GM21825 (cell line): ENCODE data around the gene IKBIP.
"Not testable (repeated sequence)": the region's sequence is repeated elsewhere in the genome, so short reads cannot be mapped to it uniquely, and the experiment has no call there.

ENCODE experiments used
- ATAC-seq: cut with Tn5 transposase; IDR thresholded peaks from one replicate; pipeline ENCODE4 v1.9.1; 2021; ENCODE audit warnings: mild to moderate bottlenecking, moderate library complexity; ENCODE audit not compliant: unreplicated experiment

IKBIP gene

GRCh38 chr12:98637068-98637467 lies 7.5 kb downstream of the IKBIP start:
- ATAC-seq: no peak

- peak; percentile 73 for ATAC-seq
These were observed 8.8 kb downstream of the IKBIP start for GRCh38 chr12:98635657-98636323.

DNA sequence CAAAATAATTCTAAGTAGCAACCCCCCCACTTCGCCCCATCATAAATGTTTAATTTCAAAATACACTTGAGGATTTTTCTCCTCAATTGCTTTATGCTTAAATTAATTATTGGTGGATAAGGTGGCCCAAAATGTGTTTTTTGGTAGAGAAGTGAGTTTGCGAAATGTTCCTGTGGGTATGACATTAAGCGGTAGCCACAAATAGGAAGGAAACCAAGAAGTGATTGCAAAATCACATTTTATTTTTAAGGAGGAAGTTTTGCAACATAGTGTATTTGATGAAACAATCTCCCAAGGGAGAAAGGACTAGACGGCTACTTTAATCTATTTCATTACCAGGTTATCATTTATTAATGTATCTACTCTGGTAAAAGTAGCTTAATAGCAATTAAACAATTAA lies 25.6 kb downstream of the IKBIP start:
- no peak for ATAC-seq

DNA sequence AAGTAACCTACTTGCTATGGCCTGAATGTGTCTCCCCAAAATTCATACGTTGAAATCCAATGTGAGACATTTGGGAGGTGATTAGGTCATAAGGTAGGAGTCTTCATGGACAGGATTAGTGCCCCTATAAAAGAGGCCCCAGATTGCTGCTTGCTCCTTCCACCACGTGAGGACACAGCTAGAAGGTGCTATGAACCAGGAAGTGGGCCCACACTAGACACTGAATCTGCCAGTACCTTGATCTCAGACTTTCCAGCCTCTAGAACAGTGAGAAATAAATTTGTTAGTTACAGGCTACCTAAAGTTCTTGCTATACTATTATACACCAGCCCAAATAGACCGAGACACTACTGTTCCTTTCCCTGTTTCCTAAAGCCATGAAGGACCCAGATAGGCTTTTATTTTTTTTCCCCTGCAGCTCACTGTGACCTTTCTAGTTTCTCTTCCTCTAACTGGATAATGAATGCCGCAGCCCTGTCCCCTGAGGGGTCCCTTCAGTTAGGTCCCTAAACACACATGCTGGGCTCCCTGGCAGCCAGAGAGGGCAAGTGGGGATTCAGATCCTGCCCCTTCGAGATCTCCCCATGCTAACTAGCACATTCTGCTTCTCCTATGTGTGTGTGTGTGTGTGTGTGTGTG lies 31.8 kb downstream of the IKBIP start:
- ATAC-seq: peak; percentile 89

DNA sequence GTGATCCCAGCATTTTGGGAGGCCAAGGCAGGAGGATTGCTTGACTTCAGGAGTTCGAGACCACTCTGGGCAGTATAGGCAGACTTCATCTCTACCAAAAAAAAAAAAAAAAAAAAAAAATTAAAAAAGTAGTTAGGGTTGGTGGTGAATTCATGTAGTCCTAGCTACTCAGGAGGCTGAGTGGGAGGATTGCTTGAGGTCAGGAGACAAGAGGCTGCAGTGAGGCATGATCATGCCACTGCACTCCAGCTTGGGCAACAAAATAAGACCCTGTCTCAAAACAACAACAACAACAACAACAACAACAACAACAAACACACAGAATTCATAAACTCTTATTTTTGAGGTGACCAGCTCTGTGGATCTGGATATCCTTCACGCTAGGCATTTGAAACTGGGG lies 34.0 kb downstream of the IKBIP start:
- no peak for ATAC-seq

GRCh38 chr12:98606359-98606988 lies 38.1 kb downstream of the IKBIP start:
- no peak for ATAC-seq

DNA sequence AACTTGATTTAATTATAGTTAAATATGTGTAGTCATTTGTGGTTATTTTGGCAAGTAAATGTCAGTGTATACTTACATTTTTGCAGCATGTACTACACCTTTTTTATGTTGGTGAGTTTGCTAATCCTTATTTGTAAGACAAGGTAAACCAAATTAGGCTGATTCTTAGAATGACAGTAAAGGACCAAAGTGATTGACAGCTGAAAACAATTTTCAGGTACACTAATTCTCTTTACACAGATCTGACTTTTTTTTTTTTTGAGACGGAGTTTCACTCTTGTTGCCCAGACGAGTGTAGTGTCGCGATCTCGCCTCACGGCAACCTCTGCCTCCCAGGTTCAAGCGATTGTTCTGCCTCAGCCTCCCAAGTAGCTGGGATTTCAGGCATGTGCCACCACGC lies 42.7 kb downstream of the IKBIP start:
- ATAC-seq: no peak

DNA sequence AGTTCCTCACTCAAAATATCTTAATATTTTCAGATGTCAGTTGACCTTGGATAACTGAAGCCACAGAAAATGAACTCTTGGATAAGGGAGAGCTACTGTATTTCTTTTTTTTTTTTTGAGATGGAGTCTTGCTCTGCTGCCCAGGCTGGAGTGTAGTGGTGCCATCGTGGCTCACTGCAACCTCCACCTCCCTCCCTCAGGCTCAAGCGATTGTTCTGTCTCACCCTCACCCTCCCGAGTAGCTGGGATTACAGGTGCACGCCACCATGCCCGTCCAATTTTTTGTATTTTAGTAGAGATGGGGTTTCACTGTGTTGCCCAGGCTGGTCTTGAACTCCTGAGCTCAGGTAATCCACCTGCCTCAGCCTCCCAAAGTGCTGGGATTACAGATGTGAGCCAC lies 47.3 kb downstream of the IKBIP start:
- not testable (repeated sequence) for ATAC-seq

DNA sequence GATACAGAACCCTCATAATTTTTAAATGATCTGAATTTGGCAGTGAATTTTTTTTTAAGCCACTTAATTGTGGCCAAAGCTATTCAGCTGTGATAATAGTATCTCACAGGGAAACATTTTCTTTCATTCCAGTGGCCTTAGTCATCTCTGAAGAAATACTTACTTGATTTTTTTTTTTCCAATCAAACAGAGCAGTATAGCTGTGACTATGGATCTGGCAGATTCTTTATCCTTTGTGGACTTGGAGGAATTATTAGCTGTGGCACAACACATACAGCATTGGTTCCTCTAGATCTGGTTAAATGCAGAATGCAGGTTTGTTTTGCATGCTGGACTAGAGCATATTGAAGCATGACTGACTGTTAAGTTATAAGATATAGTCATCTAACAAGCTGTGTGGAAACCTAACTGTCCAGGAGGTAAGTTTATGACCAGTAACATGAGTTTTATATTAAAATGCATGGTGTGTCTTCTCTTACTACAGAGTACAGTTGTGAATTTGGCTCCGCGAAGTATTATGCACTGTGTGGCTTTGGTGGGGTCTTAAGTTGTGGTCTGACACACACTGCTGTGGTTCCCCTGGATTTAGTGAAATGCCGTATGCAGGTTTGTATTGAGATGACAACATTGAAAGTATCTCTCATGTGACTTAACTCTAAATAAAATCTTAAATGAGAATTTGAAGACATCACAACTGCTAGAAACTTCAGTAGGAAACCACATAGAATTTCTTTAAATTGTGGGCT lies 49.2 kb downstream of the IKBIP start:
- ATAC-seq: no peak

- peak; percentile 1 for ATAC-seq
These were observed 50.3 kb downstream of the IKBIP start for GRCh38 chr12:98594050-98594835.

DNA sequence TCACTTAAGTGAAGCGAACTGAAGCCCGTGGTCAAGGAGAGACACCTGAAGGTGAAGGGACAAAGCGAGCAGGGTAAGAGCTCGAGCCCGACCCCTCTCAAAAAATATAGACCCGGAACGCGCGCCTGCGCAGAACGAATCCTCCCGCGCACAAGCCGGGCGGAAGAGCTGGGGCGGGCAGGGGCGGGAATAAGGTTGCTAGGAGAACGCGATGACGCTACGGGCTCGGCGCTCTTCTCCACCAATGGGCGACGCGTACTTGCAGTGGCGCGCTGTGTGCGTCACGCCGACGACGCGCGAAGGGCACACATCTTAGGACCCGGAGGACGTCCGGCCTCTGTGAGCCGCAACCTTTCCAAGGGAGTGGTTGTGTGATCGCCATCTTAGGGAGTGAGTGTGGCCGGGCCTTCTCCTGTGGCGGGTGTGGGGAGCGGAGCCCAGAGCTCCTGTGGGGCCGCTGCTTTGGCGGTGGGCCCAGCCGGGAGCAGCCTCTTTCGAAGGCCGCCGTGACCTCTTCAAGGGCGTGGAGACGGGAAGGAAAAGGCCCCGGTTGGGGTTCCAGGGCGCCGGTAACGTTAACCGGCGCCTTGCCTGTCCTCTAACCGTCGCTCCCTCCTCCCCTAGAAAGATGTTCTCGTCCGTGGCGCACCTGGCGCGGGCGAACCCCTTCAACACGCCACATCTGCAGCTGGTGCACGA lies 51.1 kb downstream of the IKBIP start, which contains the start of gene SLC25A3:
Gene SLC25A3 (plus strand): TSS at position 336 of the 699 bp plus-strand sequence. CDS start 293 bp downstream, at position 629.
- peak; percentile 100 for ATAC-seq

GRCh38 chr12:98592825-98593322 lies 51.7 kb downstream of the IKBIP start:
- no peak for ATAC-seq

DNA sequence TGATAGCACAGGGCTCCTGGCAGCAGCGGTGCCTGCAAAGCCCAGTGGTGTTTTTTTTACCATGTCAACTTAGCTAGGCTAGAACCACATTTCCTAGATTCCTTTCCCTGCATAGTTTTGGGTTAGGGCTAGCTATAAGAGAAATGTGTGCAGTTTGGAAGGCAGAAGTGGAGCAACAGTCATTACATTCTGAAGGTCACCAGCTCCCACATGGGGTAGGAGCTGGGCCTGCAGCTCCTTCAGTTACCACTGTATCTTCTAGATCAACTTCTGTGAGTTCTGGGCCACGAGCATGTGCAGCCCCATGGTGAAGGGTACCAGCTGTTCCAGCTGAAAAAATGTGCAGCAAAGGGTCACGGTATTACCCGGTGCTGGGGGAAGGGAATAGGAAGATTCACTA lies 53.4 kb downstream of the IKBIP start:
- ATAC-seq: no peak

DNA sequence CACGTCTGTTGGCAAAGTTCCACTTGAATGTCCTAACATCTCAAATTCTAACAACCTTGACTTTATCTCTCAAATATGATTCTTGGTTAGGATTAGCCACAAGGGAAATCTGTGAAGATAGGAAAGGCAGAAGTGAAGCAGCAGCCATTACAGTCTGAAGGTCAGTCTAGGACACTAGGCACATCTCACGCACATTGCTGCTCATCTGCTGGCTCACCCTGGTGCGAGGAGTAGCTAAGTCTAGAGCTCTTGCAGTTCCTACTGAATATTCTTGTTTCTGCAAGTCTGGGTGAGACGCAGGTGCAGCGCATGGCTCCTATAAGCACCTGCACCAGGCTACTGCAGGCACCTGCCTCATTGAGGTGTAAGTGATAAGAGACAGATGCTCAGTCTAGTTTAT lies 57.5 kb downstream of the IKBIP start:
- ATAC-seq: no peak

GRCh38 chr12:98582093-98582492 lies 62.5 kb downstream of the IKBIP start:
- ATAC-seq: no peak

DNA sequence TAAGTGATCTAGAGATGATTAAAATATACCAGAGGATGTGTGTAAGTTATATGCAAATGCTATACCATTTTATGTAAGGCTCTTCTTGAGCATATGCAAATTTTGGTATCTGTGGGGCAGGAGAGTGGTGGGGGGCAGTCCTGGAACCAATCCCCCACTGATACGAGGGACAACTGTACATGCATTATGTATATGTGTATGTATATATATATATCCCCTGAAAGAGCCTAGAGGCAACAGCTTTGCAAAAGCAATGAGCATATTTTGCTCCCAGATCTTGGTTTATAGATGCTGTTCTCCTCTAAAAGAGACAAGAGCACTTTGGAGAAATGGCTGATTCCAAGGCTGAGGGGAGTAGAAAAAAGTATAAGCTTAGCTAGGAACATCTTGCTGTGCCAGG lies 63.5 kb downstream of the IKBIP start:
- no peak for ATAC-seq

DNA sequence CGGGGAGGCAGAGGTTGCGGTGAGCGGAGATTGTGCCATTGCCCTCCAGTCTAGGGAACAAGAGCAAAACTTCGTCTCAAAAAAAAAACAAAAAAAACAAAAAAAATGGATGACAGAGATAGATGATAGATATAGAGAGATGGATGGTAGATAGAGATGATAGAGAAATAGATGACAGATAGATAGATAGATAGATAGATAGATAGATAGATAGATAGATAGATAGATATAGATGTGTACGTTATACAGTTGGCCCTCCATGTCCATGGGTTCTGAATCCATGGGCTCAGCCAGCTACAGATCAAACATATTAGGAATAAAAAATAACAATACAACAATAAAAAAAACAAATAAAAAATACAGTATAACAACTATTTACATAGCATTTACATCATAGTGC lies 63.9 kb downstream of the IKBIP start:
- ATAC-seq: no peak

DNA sequence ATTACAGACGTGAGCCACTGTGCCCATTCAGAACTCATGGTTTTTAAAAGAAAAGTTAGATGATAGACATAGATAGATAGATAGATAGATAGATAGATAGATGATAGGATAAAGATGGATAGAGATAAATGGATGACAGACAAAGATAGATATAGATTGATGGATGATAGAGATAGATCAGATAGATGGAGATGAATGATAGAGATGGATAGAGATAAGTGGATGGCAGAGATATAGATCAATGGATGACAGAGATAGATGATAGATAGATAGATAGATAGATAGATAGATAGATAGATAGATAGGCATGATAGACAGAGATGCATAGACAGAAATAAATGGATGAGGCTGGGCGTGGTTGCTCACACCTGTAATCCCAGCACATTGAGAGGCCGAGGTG lies 64.8 kb downstream of the IKBIP start:
- no peak for ATAC-seq

DNA sequence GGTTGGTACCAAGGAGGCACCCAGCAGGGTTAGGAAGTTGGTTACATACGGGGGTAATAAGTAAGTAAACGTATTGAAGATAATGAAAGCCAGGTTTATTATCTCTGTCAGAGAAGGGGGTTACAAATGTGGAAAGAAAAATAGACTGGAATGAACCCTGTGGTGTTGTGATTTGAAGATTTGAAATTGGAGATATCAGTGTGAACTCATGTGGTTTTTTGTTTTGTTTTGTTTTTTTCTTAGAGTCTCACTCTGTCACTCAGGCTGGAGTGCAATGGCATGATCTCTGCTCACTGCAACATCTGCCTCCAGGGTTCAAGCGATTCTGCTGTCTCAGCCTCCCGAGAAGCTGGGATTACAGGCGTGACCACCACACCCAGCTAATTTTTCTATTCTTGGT lies 65.2 kb downstream of the IKBIP start:
- no peak for ATAC-seq

DNA sequence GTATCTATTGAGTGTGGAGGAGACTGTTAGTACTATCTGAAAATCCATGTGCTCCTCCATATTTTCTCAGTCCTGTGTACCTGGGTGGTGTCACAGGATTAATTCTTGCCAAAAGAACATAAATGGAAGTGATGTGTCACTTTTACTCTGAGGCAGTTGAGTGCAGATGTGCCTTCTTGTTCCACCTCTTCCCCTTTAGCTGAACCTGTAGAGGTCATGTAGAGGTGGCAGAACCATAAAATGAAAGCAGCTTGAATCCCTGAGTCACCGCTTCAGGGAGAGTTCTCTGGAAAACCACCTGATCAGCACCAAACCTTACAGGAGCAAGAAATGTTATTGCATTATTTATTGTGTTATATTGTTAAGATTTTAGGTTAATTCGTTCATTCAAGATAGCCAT lies 65.8 kb downstream of the IKBIP start:
- no peak for ATAC-seq
